SK-N-SH (cell line): Measurements from ENCODE around the gene DUT. TPM values are rescaled to one million over a fixed set of nuclear protein-coding genes. Genes with fewer than 3 reads are reported as not detected.

Source experiments
- EP300 ChIP-seq, 2 experiments: IDR thresholded peaks; 2 replicates each; pipeline versions ENCODE4 v1.4.0 to v1.6.1; 2012; ENCODE audit warnings: borderline replicate concordance in 1 of 2, low read depth in 1 of 2, low read length in 1 of 2
- FOSL2 ChIP-seq: IDR thresholded peaks from 2 replicates; pipeline ENCODE4 v1.4.0; 2012; ENCODE audit warnings: low read depth, mild to moderate bottlenecking, moderate library complexity, borderline replicate concordance
- FOXJ3 ChIP-seq: sonication (generic); formaldehyde crosslinking; IDR thresholded peaks from 2 replicates; pipeline ENCODE4 v1.5.1; 2020; ENCODE audit warnings: mild to moderate bottlenecking, missing genetic modification reagents
- FOXM1 ChIP-seq: IDR thresholded peaks from 2 replicates; pipeline ENCODE4 v1.4.0; 2012; ENCODE audit warnings: low read depth, mild to moderate bottlenecking
- GABPA ChIP-seq: IDR thresholded peaks from 2 replicates; pipeline ENCODE4 v1.4.0; 2012; ENCODE audit warnings: low read depth, mild to moderate bottlenecking
- JUND ChIP-seq: IDR thresholded peaks from 2 replicates; pipeline ENCODE4 v1.4.0; 2012
- TCF12 ChIP-seq: IDR thresholded peaks from 2 replicates; pipeline ENCODE4 v1.4.0; 2012
- YY1 ChIP-seq: IDR thresholded peaks from 2 replicates; pipeline ENCODE4 v1.4.0; 2012; ENCODE audit warnings: low read depth, mild to moderate bottlenecking
- polyA plus RNA-seq, 3 experiments: library from polyadenylated mRNA; depleted of rRNA; stranded (reverse); fragments of >200 nt; gene quantifications; 2 replicates each; pipeline ENCODE4 v1.2.3, GENCODE V29; 2012
- small RNA-seq, 7 experiments: library from RNA; depleted of rRNA; stranded (forward); fragments of <200 nt; gene quantifications; one replicate each; pipeline ENCODE3, GENCODE V24; 2012
- TF ChIP-seq, protein P1 (sequence below): fragments of 150-350 bp; IDR thresholded peaks from 2 replicates; pipeline ENCODE4 v1.6.1; 2017; ENCODE audit warnings: antibody characterized with exemption, low read length, low read depth, borderline replicate concordance
- TF ChIP-seq, protein P2 (sequence below): IDR thresholded peaks from 2 replicates; pipeline ENCODE4; 2012

DUT gene
- polyA plus RNA-seq, 1 of the 3 experiments (the other 2 are of a cell fraction), result 79.3 TPM

DNA sequence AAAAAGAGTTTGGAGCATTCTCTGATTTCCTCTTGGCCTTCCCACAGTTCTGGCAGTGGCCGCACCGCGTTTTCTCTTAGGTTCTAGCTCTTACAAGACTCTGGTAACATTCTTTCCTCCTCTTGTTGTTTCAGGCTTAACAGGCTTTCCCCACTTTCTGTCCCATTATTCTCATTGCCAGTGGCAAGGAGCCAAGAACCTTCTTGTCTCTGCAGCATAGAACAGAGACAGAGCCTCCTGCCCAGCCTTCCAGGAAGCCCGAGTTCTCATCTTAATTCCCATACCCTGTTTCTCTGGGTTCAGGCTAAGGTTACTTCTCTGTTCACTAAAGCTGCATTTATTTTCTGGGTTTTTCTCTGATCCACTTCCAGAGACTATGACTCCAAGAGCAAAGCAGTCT lies 61.1 kb downstream of the DUT start (continued):
- TF ChIP-seq EP300 (IDR thresholded peaks at IDR 0.05; ENCODE audit: borderline replicate concordance in 1 of 2, low read depth in 1 of 2, low read length in 1 of 2) (no peak), JUND (no peak), FOSL2 (no peak), TCF12 (no peak), FOXM1 (no peak), GABPA (no peak), FOXJ3 (CRISPR knock-in tag) (no peak), YY1 (no peak)
- TF ChIP-seq, protein P1, sequence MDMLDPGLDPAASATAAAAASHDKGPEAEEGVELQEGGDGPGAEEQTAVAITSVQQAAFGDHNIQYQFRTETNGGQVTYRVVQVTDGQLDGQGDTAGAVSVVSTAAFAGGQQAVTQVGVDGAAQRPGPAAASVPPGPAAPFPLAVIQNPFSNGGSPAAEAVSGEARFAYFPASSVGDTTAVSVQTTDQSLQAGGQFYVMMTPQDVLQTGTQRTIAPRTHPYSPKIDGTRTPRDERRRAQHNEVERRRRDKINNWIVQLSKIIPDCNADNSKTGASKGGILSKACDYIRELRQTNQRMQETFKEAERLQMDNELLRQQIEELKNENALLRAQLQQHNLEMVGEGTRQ, result no peak
- TF ChIP-seq, protein P2, sequence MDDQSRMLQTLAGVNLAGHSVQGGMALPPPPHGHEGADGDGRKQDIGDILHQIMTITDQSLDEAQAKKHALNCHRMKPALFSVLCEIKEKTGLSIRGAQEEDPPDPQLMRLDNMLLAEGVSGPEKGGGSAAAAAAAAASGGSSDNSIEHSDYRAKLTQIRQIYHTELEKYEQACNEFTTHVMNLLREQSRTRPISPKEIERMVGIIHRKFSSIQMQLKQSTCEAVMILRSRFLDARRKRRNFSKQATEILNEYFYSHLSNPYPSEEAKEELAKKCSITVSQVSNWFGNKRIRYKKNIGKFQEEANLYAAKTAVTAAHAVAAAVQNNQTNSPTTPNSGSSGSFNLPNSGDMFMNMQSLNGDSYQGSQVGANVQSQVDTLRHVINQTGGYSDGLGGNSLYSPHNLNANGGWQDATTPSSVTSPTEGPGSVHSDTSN, result no peak

Small RNA genes lying within 50 kb of the gene (small RNA-seq; reads per million reads assigned to genes)
- 0 reads per million in 7 experiments for gene RF00019

Other genes starting within 250 kb of the DUT start
- gene SLC24A5, start 210.4 kb upstream of the DUT start, polyA plus RNA-seq (2012; rRNA removed), result not detected in 2 replicates
- 11.6 and 17.6 TPM in 2 replicates for gene MYEF2, start 153.1 kb upstream of the DUT start, polyA plus RNA-seq (2012; rRNA removed)
- gene CTXN2, start 139.8 kb upstream of the DUT start, polyA plus RNA-seq (2012; rRNA removed), result 0.02 and 0.05 TPM in 2 replicates
- gene SLC12A1, start 125.1 kb upstream of the DUT start, polyA plus RNA-seq (2012; rRNA removed), result not detected in 2 replicates